HEK293 (cell line): ENCODE results near the gene ZBTB4.
A peak's percentile ranks its signal among the peaks of the same experiment; 100 is the strongest.

Experiments
- CTCF ChIA-PET: fragments of 350-600 bp; formaldehyde crosslinking; extraction: SDS; loops from one replicate; lab custom pipeline; 2021; ENCODE audit warnings: antibody characterized with exemption; lab: Yijun Ruan, JAX
- POLR2A ChIA-PET: fragments of 300-600 bp; formaldehyde crosslinking; extraction: SDS; loops from one replicate; lab custom pipeline; 2020; ENCODE audit warnings: antibody characterized with exemption, inconsistent platforms; lab: Yijun Ruan, JAX
- H3K27ac ChIP-seq: fragments of 200-500 bp; sonication (Bioruptor generic); 2 replicates; pipeline ENCODE4 v1.5.1; 2014; ENCODE audit warnings: low read depth, low read length, control low read depth, inconsistent platforms; ENCODE audit errors: extremely low read depth
- H3K36me3 ChIP-seq, 2 experiments: fragments of 200-500 bp in 1 of 2; sonication (Bioruptor generic) in 1 of 2; 1 replicate in 1 of 2; 2 replicates in 1 of 2; pipeline ENCODE4 v1.5.1; 2014 to 2017; ENCODE audit warnings: inconsistent platforms in 2 of 2, low read length in 2 of 2; ENCODE audit not compliant: control insufficient read depth in 2 of 2, insufficient read depth in 1 of 2
- H3K4me1 ChIP-seq: fragments of 200-500 bp; sonication (Bioruptor generic); 2 replicates; pipeline ENCODE4 v1.5.1; 2014; ENCODE audit warnings: mild to moderate bottlenecking, low read length, inconsistent platforms; ENCODE audit not compliant: control insufficient read depth, insufficient read depth
- H3K4me3 ChIP-seq: 2 replicates; pipeline ENCODE4 v1.5.1; 2011; ENCODE audit warnings: low read depth, mild to moderate bottlenecking, control low read depth, low read length, moderate library complexity
- H3K9me3 ChIP-seq: fragments of 200-500 bp; sonication (Bioruptor generic); 2 replicates; pipeline ENCODE4 v1.5.1; 2014; ENCODE audit warnings: low read depth, low read length, inconsistent platforms; ENCODE audit not compliant: control insufficient read depth, insufficient read depth
- BCL11B ChIP-seq: fragments of 450-650 bp; formaldehyde crosslinking; IDR thresholded peaks from 2 replicates; pipeline ENCODE4 v1.5.1; 2016; ENCODE audit warnings: low read depth, missing biosample characterization, missing genetic modification characterization
- ELK4 ChIP-seq: IDR thresholded peaks from 2 replicates; pipeline ENCODE4 v1.6.1; 2011; ENCODE audit warnings: mild to moderate bottlenecking, low read depth, low read length, borderline replicate concordance
- PRDM1 ChIP-seq: fragments of 450-650 bp; formaldehyde crosslinking; IDR thresholded peaks from 2 replicates; pipeline ENCODE4; 2016; ENCODE audit warnings: missing biosample characterization, missing genetic modification characterization
- SETDB1 ChIP-seq: IDR thresholded peaks from one replicate; pipeline ENCODE4 v1.6.1; 2017; ENCODE audit warnings: mild to moderate bottlenecking, low read length, moderate library complexity, mixed read lengths; ENCODE audit not compliant: insufficient read length
- ZBTB49 ChIP-seq: fragments of 450-650 bp; formaldehyde crosslinking; IDR thresholded peaks from 2 replicates; pipeline ENCODE4 v1.5.1; 2016; ENCODE audit warnings: missing biosample characterization, missing genetic modification characterization, low read depth
- ZFP69B ChIP-seq: fragments of 450-650 bp; formaldehyde crosslinking; IDR thresholded peaks from 2 replicates; pipeline ENCODE4 v1.5.1; 2016; ENCODE audit warnings: missing biosample characterization, missing genetic modification characterization
- ZNF174 ChIP-seq: fragments of 450-650 bp; formaldehyde crosslinking; IDR thresholded peaks from 2 replicates; pipeline ENCODE4 v1.5.0; 2017; ENCODE audit warnings: missing biosample characterization, mild to moderate bottlenecking, missing genetic modification characterization
- ZNF626 ChIP-seq: fragments of 450-650 bp; sonication (Bioruptor Pico); formaldehyde crosslinking; IDR thresholded peaks from 2 replicates; pipeline ENCODE4 v1.5.1; 2018; ENCODE audit warnings: missing biosample characterization, missing genetic modification characterization, inconsistent platforms
- ZNF76 ChIP-seq: fragments of 450-650 bp; formaldehyde crosslinking; IDR thresholded peaks from 2 replicates; pipeline ENCODE4; 2016; ENCODE audit warnings: low read depth, missing biosample characterization, missing genetic modification characterization, borderline replicate concordance
- TF ChIP-seq, protein P1 (sequence below): fragments of 450-650 bp; IDR thresholded peaks from 2 replicates; pipeline ENCODE4 v1.5.1; 2018; ENCODE audit warnings: missing biosample characterization, missing genetic modification characterization
- TF ChIP-seq, protein P2 (sequence below): fragments of 450-650 bp; formaldehyde crosslinking; IDR thresholded peaks from 2 replicates; pipeline ENCODE4 v1.5.1; 2016; ENCODE audit warnings: missing biosample characterization, missing genetic modification characterization

The ZBTB4 gene

GRCh38 chr17:7466318-7466638, 13.2 kb downstream of the ZBTB4 start:
- H3K9me3 ChIP-seq = no peaks in the 10 kb centered on the region
- peaks cover 0 to 48% of the 10 kb centered on the region in 2 experiments; a peak in 2 of 3 replicates for H3K36me3 ChIP-seq
- no peak overlapping the region for H3K27ac ChIP-seq
- peaks cover 4% of the 10 kb centered on the region; the same call in 1 of the 2 replicates for H3K4me1 ChIP-seq
- ChIA-PET CTCF (interaction anchor here (0.6 to 1.2 kb wide), 3 partner anchors 9 to 111 kb away, joined by 3 to 4 read pairs (median 3); no protein-coding TSS in a partner anchor), POLR2A (interaction anchor here (0.6 to 2.0 kb wide), 4 partner anchors 10 to 19 kb away, joined by 3 to 6 read pairs (median 4); partner anchors contain the start of genes POLR2A and ZBTB4)
- H3K4me3 ChIP-seq = no peak overlapping the region
- TF ChIP-seq, protein P1, sequence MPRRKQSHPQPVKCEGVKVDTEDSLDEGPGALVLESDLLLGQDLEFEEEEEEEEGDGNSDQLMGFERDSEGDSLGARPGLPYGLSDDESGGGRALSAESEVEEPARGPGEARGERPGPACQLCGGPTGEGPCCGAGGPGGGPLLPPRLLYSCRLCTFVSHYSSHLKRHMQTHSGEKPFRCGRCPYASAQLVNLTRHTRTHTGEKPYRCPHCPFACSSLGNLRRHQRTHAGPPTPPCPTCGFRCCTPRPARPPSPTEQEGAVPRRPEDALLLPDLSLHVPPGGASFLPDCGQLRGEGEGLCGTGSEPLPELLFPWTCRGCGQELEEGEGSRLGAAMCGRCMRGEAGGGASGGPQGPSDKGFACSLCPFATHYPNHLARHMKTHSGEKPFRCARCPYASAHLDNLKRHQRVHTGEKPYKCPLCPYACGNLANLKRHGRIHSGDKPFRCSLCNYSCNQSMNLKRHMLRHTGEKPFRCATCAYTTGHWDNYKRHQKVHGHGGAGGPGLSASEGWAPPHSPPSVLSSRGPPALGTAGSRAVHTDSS (tag by site-specific recombination) = peak; percentile 98
- TF ChIP-seq ZNF174 (tag by site-specific recombination) (no peak), ZFP69B (tag by site-specific recombination) (no peak), ZNF76 (no peak)

- CTCF ChIA-PET = interaction anchor here (0.5 to 0.8 kb wide), 3 partner anchors 30 to 1555 kb away, joined by 3 read pairs; no protein-coding TSS in a partner anchor
- Histone ChIP-seq H3K9me3 (no peaks in the 10 kb centered on the region), H3K4me3 (no peak overlapping the region), H3K27ac (no peak overlapping the region), H3K36me3 (peaks cover 0 to 51% of the 10 kb centered on the region in 2 experiments; a peak in 2 of 3 replicates), H3K4me1 (peaks cover 4% of the 10 kb centered on the region; the same call in 1 of the 2 replicates)
- POLR2A ChIA-PET = interaction anchor here (0.6 to 2.0 kb wide), 3 partner anchors 10 to 43 kb away, joined by 3 to 6 read pairs (median 5); partner anchors contain the start of gene POLR2A
- no peak for TF ChIP-seq ZBTB49 (tag by site-specific recombination)
- TF ChIP-seq, protein P2, sequence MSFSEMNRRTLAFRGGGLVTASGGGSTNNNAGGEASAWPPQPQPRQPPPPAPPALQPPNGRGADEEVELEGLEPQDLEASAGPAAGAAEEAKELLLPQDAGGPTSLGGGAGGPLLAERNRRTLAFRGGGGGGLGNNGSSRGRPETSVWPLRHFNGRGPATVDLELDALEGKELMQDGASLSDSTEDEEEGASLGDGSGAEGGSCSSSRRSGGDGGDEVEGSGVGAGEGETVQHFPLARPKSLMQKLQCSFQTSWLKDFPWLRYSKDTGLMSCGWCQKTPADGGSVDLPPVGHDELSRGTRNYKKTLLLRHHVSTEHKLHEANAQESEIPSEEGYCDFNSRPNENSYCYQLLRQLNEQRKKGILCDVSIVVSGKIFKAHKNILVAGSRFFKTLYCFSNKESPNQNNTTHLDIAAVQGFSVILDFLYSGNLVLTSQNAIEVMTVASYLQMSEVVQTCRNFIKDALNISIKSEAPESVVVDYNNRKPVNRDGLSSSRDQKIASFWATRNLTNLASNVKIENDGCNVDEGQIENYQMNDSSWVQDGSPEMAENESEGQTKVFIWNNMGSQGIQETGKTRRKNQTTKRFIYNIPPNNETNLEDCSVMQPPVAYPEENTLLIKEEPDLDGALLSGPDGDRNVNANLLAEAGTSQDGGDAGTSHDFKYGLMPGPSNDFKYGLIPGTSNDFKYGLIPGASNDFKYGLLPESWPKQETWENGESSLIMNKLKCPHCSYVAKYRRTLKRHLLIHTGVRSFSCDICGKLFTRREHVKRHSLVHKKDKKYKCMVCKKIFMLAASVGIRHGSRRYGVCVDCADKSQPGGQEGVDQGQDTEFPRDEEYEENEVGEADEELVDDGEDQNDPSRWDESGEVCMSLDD (tag by site-specific recombination) = no peak
- no peak for TF ChIP-seq BCL11B (tag by site-specific recombination)
- TF ChIP-seq ELK4 = no peak
- no peak for TF ChIP-seq SETDB1
- TF ChIP-seq PRDM1 (tag by site-specific recombination) = no peak
- TF ChIP-seq ZNF626 (tag by site-specific recombination) = no peak
Observed at GRCh38 chr17:7465597-7466275, 13.7 kb downstream of the ZBTB4 start.
